Hepatocyte (in vitro differentiated cells): ENCODE measurements around the gene TM9SF4.

ENCODE experiments used
- CTCF ChIP-seq: fragments of 200-600 bp; sonication (generic); IDR thresholded peaks from 2 replicates; pipeline ENCODE4 v1.5.1; 2016; ENCODE audit warnings: antibody characterized with exemption, mild to moderate bottlenecking; ENCODE audit not compliant: poor library complexity
- EZH2 ChIP-seq: fragments of 200-600 bp; sonication (generic); IDR thresholded peaks from 2 replicates; pipeline ENCODE4 v1.6.1; 2016; ENCODE audit warnings: antibody characterized with exemption, mild to moderate bottlenecking, borderline replicate concordance
- EZH2phosphoT487 ChIP-seq: fragments of 200-600 bp; sonication (generic); IDR thresholded peaks from one replicate; pipeline ENCODE4 v1.6.1; 2018; ENCODE audit warnings: antibody characterized with exemption, mild to moderate bottlenecking, low read depth, moderate library complexity; ENCODE audit not compliant: unreplicated experiment, severe bottlenecking

- TF ChIP-seq CTCF (no peak), EZH2 (no peak), EZH2phosphoT487 (no peak)
Observed at GRCh38 chr20:32111156-32111686, 1.7 kb downstream of the TM9SF4 start.
